VCaP (cell line): ENCODE data around the gene ART3.

Experiments used
- H3K27ac ChIP-seq: fragments of 450-650 bp; 2 replicates; pipeline ENCODE4 v1.5.1; 2017
- TF ChIP-seq, protein P1 (sequence below): fragments of 450-650 bp; conservative IDR thresholded peaks from 2 replicates; pipeline ENCODE4 v1.5.1; 2017; ENCODE audit warnings: mild to moderate bottlenecking, moderate library complexity

The ART3 gene

DNA sequence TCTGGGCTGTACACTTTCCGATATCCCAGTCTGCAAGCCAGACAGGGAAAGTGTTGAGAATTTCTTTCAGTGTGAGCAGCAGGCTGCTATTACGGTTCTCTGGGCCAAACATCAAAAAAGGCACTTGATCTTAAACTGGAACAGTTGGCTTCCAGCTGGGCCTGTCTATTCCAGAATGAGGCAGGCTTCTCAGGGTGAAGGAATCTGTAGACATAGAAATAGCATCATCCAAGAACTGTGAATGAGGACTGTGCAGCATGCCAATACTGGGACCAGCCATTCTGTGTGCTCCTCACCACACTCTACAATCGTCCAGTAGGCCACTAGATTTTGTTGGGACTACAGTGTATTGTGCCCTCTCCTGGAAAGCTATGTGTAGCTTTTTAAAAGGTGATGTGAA is 31.1 kb downstream of the ART3 start:
- TF ChIP-seq, protein P1, sequence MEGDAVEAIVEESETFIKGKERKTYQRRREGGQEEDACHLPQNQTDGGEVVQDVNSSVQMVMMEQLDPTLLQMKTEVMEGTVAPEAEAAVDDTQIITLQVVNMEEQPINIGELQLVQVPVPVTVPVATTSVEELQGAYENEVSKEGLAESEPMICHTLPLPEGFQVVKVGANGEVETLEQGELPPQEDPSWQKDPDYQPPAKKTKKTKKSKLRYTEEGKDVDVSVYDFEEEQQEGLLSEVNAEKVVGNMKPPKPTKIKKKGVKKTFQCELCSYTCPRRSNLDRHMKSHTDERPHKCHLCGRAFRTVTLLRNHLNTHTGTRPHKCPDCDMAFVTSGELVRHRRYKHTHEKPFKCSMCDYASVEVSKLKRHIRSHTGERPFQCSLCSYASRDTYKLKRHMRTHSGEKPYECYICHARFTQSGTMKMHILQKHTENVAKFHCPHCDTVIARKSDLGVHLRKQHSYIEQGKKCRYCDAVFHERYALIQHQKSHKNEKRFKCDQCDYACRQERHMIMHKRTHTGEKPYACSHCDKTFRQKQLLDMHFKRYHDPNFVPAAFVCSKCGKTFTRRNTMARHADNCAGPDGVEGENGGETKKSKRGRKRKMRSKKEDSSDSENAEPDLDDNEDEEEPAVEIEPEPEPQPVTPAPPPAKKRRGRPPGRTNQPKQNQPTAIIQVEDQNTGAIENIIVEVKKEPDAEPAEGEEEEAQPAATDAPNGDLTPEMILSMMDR, result no peak; the same call in 1 of the 2 replicates
- H3K27ac ChIP-seq, result no peak overlapping the region

DNA sequence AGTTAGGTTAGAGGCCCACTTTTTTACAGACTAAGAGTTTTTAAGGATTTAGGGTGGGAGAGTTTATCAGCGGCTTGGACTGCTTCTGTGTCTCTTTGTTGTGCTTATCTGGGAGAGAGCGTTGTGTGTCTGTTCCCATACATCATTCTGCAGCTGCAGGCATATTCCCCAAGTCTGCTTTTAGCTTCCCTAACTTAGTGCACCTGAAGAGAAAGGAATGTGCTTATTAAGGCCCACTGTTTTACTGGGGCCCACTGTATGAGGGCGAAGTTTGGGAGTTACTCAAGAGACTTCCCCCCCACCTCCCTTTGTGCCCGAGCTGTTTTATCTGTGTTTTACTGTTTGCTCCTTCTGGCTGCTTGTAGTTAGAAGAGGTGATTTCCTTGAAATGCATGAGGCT is 31.9 kb downstream of the ART3 start:
- H3K27ac ChIP-seq, result no peak overlapping the region
- TF ChIP-seq, protein P1, result no peak

- H3K27ac ChIP-seq, result no peak overlapping the region
- TF ChIP-seq, protein P1, result no peak
Observed at GRCh38 chr4:76108467-76109181, 34.1 kb downstream of the ART3 start.

GRCh38 chr4:76116821-76117220 is 42.3 kb downstream of the ART3 start:
- TF ChIP-seq, protein P1, result no peak
- H3K27ac ChIP-seq, result peak overlapping the region; percentile 62

DNA sequence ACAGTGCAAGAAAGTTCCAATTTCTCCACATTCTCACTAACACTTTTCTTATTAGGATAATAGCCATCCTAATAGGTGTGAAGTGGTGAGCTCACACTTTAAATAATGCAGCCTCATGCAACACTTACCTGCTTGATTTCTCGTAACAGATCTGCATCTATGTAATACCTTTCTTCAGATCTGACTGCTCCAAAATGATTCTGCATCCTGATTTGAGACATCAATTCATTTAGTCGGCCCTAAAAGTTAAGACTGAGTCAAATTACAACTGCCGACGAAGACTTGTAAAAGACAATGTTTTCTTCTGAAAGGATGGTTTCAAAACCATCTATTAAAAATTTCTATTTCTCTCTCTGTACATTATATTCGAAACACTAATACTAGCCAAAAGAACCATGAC is 43.0 kb downstream of the ART3 start:
- TF ChIP-seq, protein P1, result no peak
- no peak overlapping the region for H3K27ac ChIP-seq

- TF ChIP-seq, protein P1, result no peak
- H3K27ac ChIP-seq, result no peak overlapping the region
Observed at GRCh38 chr4:76120199-76120598, 45.7 kb downstream of the ART3 start.

DNA sequence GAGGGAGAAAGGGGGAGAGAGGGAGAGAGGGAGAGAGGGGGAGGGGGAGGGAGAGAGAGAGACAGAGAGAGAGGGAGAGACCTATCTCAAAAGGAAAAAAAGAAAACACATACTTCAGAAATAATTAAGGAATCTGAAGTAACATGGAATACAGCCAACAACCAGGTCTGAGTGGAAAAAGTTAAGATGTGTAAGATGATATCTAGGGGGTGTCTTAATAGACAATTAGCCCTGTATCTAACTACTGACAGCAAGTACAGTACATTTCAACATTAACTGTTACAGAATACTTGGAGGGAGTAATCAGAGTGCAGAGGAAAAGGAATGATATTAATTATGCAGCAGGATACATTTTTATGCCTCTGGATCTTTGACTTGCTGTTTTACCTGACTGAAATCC is 51.3 kb downstream of the ART3 start:
- 0 out of 2 replicates have a peak overlapping the region, but pooled peaks have one; percentile 57 for H3K27ac ChIP-seq
- TF ChIP-seq, protein P1, result no peak
